Endothelial cell (in vitro differentiated cells): ENCODE data around the gene MTHFD2. TPM values are rescaled to one million over a fixed set of nuclear protein-coding genes. Genes with fewer than 3 reads are reported as not detected.

Source experiments
- DNase-seq: peaks from one replicate; pipeline ENCODE4 v3.0.0; 2021; ENCODE audit warnings: low spot score
- H3K27ac Mint-ChIP-seq: one replicate; pipeline ENCODE4 v1.8.0; 2021; ENCODE audit warnings: mixed read lengths, inconsistent platforms; ENCODE audit not compliant: unreplicated experiment
- H3K27me3 Mint-ChIP-seq: one replicate; pipeline ENCODE4 v1.8.0; 2021; ENCODE audit warnings: mild to moderate bottlenecking, moderate library complexity, mixed read lengths, inconsistent platforms; ENCODE audit not compliant: unreplicated experiment
- H3K36me3 Mint-ChIP-seq: one replicate; pipeline ENCODE4 v1.8.0; 2021; ENCODE audit warnings: mild to moderate bottlenecking, low read depth, mixed read lengths, inconsistent platforms; ENCODE audit not compliant: unreplicated experiment
- H3K4me1 Mint-ChIP-seq: one replicate; pipeline ENCODE4 v1.8.0; 2021; ENCODE audit warnings: mild to moderate bottlenecking, mixed read lengths, inconsistent platforms; ENCODE audit not compliant: unreplicated experiment
- H3K4me3 Mint-ChIP-seq: one replicate; pipeline ENCODE4 v1.8.0; 2021; ENCODE audit warnings: mild to moderate bottlenecking, mixed read lengths, inconsistent platforms; ENCODE audit not compliant: unreplicated experiment
- H3K9me3 Mint-ChIP-seq: one replicate; pipeline ENCODE4 v1.8.0; 2021; ENCODE audit warnings: mixed read lengths, inconsistent platforms; ENCODE audit not compliant: unreplicated experiment
- CTCF ChIP-seq: fragments of 200-600 bp; sonication (generic); IDR thresholded peaks from one replicate; pipeline ENCODE4 v1.5.0; 2021; ENCODE audit warnings: antibody characterized with exemption; ENCODE audit not compliant: unreplicated experiment
- total RNA-seq: library from RNA; stranded (reverse); fragmentation: NEBNext Ultra II Directional; extraction: Animal tissue kit (Norgen Biotek cat#: 25700); gene quantifications from one replicate; pipeline ENCODE4 v1.2.1, GENCODE V29; 2021; ENCODE audit not compliant: unreplicated experiment

MTHFD2 gene
- total RNA-seq, 1 donor from 2014 or later, result 20.0 TPM

- TF ChIP-seq CTCF, result no peak
- Mint-ChIP-seq H3K4me1 (peaks cover 10% of the 10 kb centered on the region), H3K4me3 (no peak overlapping the region), H3K27ac (no peak overlapping the region), H3K9me3 (no peaks in the 10 kb centered on the region), H3K27me3 (peaks cover 4% of the 10 kb centered on the region), H3K36me3 (no peaks in the 10 kb centered on the region)
- no peak for DNase-seq
Measured at GRCh38 chr2:74262681-74263080, 64.3 kb downstream of the MTHFD2 start.

- no peak for TF ChIP-seq CTCF
- DNase-seq, result no peak
- H3K36me3 Mint-ChIP-seq, result no peaks in the 10 kb centered on the region
- H3K9me3 Mint-ChIP-seq, result no peaks in the 10 kb centered on the region
- H3K27me3 Mint-ChIP-seq, result peaks cover 3% of the 10 kb centered on the region
- no peak overlapping the region for H3K27ac Mint-ChIP-seq
- no peak overlapping the region for H3K4me3 Mint-ChIP-seq
- H3K4me1 Mint-ChIP-seq, result peaks cover 10% of the 10 kb centered on the region
Measured at GRCh38 chr2:74264281-74264680, 65.9 kb downstream of the MTHFD2 start.

- Mint-ChIP-seq H3K27me3 (no peaks in the 10 kb centered on the region), H3K36me3 (no peaks in the 10 kb centered on the region), H3K4me1 (no peaks in the 10 kb centered on the region), H3K27ac (no peak overlapping the region), H3K4me3 (no peak overlapping the region), H3K9me3 (no peaks in the 10 kb centered on the region)
- TF ChIP-seq CTCF, result no peak
- no peak for DNase-seq
Measured at GRCh38 chr2:74267068-74267467, 68.7 kb downstream of the MTHFD2 start.

Other genes with a start within 250 kb of the MTHFD2 start
- gene TET3, start 213.7 kb upstream of the MTHFD2 start, total RNA-seq, result 23.0 TPM
- 19.0 TPM for gene BOLA3, start 50.7 kb upstream of the MTHFD2 start, total RNA-seq
- gene MOB1A, start 19.7 kb upstream of the MTHFD2 start, total RNA-seq, result 85.3 TPM
- 4.2 TPM for gene SLC4A5, start 144.8 kb downstream of the MTHFD2 start, total RNA-seq
- 244 TPM for gene DCTN1, start 181.7 kb downstream of the MTHFD2 start, total RNA-seq
- gene C2orf81, start 223.0 kb downstream of the MTHFD2 start, total RNA-seq, result 5.0 TPM
- 34.1 TPM for gene WDR54, start 223.1 kb downstream of the MTHFD2 start, total RNA-seq
- 65.4 TPM for gene RTKN, start 243.3 kb downstream of the MTHFD2 start, total RNA-seq